Measurements from ENCODE around the gene FBXW11.
A peak's percentile ranks its signal among the peaks of the same experiment; 100 is the strongest.
"Not testable (repeated sequence)": the region's sequence is repeated elsewhere in the genome, so short reads cannot be mapped to it uniquely, and the experiment has no call there.

Gene FBXW11

DNA sequence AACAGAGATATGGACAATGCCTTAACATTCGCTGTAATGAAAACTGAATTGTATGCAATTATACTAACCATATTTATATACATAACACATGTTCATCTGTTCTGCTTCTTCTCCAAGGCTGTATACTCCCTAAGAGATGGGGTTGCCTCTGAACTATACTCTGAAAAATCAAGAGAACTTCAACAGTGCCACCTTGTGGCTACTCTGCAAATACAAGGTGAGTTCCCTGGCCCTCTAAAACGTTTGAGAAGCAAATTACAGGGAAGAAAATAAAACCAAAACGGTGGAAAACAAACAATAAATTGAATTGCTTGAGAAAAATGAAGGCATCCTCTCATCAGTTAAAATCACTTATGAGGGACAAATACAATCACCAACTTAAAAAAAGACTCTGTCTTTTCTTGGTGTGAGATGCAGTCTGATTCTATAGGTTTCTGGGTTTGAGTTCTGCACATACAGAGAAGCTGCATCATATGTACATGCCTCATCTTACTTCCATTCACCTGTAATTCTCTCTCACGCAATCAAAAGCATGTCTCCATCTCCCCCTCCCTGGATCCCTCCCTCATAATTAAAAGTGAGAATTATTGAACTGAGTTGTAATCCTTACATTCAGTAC lies 98.6 kb downstream of the FBXW11 start:
- DNase-seq, result peak; percentile 61 to 82 (median 74)

DNA sequence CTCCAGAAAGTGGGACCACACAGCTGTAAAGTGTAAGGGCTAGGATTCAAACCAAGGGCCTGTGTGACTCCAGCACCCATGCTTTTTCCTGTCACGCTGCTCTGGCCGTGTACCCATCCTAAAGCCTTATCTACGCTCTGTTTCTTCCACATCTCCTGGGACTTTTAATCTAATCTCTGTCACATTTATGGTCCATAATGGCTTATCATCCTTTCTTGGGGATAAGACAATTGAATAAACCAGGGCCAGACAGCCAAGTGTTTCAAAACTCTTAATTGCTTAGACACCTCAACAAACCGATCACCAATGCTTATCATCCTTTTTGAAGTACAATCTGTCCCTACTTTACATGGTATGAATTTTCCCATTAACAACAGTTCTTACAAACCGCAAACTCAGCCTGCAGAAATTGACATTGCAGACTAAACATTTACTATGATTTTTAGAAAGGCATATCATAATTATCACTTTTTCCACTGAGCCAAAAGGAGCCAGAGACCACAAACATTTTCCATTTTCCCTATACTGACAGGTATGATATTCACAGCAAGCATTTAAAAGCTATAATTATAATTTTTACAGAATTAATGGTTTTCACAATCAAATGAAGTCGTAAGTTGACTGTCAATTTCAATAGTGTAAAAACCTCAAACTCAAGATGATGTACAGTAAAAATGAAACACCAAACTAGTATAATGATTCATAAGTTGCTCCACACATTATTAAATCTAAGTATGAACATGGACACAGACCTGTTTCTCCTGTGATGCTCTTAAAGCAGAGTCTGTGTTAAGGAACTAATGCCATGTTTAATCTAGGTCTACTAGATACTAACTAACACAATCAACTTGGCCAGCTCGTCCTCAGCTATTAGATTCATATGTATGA lies 99.5 kb downstream of the FBXW11 start:
- DNase-seq, result no peak

DNA sequence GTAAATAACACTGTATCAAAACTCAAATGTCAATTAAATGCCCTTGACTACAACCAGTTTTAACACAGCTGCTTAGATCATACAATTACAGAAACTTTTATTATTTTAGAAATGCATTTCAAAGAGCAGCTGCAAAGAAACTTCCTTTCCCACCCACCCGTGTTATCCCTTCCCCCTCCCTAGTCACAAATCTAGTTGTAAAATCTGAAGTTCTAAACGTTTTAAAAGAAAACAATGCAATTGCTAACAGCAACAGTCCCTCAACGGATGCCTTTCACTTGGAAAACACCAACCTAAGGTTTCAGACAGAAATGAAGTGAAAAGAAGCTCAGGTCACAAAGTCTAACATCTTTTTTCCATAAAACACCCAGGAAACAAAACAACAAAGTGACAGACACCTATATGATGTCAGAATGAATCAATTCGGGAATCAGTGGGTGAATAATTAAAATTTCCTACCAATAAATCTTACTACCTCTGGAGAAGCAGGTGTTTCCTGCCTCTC lies 100.3 kb downstream of the FBXW11 start:
- peak in 1 of 4 experiments; percentile 19 for DNase-seq

DNA sequence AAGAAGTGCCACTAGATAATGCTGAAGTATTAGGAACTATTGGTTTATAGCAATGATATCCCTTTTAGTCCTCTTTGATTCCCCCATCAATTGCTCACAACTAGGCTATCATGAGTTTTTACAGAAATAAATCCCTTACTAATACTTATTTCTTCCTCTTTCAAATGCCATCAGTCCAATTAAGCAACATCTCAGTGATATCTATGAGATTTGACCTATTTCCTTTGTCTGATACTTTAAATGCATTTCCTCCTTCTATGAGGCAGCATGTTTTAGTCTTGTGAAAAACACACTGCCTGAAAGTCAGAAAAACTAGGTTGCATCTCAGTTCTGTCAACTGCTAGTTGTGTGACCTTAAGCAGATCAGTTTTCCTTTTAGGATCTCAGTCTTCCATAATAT lies 101.6 kb downstream of the FBXW11 start:
- DNase-seq, result peak in 3 of 4 experiments; percentile 11 to 71 (median 58)

DNA sequence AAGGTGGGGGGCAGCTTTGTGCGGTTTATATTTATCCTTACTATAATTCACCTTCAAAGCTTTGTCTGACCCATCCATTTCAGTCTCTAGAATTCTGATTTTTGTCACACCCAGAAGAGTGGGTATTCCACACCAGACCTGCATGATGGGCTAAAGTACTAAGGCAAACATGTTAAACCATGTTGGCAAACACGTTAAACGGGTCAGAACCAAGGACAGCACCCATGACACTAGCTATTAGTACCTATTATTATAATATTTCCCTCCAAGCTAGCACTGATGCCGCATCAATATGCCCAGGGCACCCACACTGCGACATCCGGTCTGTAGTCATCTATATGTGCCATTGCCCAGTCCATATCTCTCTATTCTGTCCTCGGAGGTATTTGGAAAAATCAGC lies 104.7 kb downstream of the FBXW11 start:
- DNase-seq, result no peak

DNA sequence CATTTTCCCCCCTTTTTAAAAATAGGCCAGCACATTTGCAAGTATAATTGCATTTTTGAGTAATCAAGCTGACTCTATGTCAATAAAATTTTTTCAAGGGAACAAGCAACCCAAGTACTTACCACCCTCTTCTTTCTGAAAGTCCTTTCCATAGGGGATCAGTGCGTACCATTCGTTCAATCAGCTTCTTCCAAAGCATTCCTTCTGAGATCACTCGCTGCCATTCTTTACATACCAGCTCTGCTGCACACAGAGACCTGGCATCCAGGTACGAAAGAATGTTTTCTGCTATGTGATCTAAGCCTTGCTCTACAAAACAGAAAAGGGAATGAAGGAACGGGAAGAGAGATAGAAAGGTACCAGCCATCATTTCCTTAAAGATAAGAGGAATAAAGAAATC lies 106.6 kb downstream of the FBXW11 start:
- DNase-seq, result no peak

DNA sequence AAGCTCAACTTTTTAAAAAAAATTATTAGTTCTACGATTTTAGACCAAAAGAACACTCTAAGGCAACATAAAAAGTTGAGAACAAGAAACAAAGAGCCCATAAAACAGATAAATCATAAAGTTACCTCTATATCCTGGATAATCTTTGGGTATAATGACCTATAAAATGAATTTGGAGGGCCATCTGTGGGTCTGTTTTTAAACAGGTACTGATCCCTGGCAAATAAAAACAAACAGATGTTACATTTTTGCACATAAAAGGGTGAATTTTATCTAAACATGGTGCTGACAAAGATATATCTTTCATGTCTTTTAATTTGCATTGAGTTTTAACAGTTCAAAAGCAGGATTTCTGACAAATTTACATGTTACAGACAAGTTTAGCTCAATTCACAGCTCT lies 107.6 kb downstream of the FBXW11 start:
- no peak for DNase-seq

DNA sequence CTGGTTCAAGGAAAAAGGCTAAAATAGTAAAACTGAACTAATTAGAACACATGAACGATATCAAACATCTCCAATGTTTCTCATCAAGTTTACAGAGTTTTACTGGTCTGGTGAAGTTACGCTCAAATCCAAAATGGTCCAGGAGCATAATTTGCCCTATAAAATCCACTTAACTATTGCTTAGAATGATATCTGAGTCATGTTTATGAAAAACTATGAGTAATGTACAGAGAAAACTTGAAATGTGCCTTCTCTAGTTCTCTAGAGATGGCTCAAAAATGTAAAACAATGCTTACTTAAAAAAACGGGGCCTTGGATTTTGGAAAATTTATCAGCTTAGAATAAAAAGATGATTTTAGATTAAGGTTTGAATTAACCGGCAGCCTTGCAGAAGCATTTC lies 108.1 kb downstream of the FBXW11 start:
- no peak for DNase-seq

DNA sequence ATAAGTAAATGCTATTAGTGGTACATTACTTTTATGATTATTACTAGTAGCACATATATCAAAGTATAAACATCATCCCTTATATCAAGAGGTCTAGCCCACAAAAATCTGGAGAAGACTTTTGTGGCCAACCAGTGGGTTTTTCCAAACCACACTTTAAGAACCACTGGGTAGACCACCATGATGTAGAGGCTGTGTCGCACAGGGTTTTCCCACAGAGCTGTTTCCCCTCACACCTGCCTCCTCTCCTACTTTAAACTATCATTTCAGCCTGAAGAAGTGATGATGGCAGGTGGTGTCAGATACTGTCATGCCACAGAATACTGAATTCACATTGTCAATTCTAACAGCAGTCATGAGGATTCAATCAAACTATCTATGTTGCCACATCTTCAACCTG lies 109.2 kb downstream of the FBXW11 start:
- DNase-seq, result no peak

DNA sequence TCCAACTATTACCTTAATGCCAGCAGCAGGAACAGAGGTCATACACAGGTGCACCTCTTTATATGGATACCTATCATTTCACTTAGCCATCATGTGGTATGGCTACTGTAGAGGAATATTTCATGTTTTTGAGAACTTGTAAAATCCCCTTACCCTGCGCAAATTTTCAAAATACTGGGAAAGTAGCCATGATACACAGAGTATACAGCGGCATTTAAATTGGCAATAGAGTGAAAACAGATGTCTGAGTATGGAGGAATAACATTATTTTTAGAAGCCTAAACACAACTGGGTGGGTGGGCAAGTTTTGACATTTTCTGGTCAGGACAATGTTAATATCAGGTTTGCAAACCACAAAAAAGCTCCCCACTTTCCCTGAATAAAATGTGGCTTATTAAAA lies 111.4 kb downstream of the FBXW11 start:
- DNase-seq, result no peak

DNA sequence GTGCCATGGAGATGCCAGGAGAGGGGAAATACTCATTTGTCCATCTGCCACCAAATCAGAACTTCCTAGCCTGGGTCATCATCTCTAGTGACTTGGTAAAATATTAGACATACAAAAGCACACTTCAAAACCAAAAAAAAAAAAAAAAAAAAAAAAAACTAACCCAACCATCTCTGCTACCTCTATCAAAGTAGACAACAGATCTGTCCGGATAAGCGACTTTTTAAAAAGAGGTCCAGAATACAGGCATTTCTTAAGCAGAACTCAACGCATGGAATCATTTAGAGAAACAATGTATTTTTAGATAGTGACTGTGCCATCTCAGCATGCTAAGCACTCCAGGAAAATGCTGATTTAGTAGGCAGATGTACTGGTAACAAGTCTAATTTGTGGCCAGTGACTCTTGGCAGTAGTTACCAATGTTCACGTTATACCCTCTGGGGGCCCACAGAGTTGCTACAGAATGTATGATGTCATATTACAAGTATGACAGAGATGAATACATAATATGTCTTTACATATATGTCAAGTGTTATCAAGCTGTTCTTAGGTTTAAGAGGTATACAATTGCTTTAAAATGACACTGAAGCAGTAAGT lies 113.0 kb downstream of the FBXW11 start:
- DNase-seq, result no peak

DNA sequence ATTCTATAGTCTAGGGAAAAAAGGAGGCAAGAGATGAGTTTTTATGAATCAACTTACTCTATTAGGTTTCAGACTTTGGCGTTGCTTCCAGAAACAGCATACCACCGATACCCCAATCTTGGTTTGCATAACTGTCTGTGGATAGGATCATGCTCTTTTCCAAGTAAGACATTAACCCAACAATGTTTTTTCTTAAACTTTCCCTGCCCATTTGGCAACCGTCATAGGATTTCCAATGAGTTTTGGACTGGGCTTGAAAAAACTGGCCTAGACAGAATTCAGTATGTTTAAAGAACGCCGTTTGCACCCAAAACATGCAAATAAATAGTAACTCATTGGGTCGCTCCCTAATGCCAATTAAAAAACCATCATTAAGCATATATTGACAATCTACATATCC lies 114.8 kb downstream of the FBXW11 start:
- DNase-seq, result no peak

DNA sequence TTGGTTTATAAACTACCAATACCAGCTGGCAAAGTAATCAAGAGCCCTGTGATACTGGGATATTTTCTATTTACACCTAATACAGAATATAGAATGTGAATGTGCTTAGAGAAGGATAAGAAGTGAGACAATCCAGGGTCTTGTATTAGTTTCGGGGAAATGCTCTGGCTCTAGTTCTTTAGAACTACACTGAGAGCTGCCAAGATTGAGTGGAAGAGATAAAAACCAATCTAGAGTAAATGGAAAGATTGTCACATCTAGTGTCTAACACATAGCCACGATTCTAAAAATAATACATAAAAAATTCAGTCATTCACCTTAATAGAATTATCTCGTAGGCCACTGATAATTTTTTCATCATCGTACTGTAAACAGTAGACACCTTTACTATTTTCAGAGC lies 115.3 kb downstream of the FBXW11 start:
- DNase-seq, result no peak

DNA sequence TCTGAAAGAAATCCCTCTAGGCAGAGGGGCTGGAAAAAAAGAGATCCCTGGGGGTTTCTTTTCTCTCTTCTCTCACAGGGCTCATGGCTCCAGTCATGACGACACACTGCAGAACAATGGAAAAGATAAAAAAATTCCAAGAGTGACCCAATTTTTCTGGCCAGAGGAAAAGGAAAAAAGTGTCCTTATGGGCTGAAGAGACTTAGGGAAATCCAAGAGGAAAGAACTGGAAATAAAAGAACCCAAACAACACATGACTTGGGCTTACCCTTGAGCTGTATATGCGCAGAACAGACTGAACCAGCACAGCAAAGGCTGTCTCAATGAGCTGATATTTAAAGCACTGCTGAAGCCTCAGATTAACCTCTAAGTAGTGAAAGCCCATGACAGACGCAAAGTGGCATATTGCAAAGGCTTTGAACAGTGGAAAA lies 118.4 kb downstream of the FBXW11 start:
- no peak for DNase-seq

DNA sequence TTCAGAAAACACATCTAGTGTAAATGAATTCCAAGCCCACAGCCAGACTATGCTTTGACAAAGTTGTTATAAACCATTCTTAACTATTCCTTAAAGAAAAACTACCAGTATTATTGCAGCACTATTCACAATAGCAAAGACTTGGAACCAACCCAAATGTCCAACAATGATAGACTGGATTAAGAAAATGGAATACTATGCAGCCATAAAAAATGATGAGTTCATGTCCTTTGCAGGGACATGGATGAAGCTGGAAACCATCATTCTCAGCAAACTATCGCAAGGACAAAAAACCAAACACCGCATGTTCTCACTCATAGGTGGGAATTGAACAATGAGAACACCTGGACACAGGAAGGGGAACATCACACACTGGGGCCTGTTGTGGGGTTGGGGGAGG lies 120.4 kb downstream of the FBXW11 start:
- not testable (repeated sequence) for DNase-seq

DNA sequence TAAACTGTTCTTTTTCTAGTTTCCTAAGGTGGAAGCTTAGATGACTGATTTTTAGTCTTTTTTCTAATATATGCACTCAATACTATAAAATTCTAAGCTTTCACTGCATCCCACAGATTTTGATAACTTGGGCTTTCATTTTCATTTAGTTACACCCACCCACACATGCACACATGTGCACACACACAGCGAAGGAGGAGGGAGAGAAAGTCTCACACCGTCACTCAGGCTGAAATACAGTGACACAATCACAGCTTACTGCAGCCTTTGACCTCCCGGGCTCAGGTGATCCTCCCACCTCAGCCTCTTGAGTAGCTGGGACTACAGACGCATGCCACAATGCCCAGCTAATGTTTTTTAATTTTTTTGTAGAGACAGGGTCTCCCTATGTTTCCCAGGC lies 124.3 kb downstream of the FBXW11 start:
- DNase-seq, result no peak

DNA sequence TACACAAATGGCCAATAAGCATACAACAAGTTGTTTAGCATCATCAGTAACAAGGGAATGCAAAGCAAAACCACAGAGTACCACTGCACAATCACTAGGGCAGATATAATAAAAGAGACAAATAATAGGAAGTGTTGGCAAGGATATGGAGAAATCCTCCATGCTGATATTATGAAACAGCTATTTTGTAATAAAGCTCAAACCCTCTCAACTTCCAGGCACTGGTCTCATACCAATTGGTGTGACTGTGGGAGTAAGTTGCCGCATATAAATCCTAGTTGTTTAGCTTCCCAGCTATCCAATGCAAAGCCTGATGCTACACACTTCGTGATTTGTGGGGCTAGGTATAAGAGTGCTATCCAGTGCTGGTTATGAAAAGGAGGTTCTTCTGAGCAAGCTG lies 132.2 kb downstream of the FBXW11 start:
- DNase-seq, result peak; percentile 48 to 85 (median 70)

DNA sequence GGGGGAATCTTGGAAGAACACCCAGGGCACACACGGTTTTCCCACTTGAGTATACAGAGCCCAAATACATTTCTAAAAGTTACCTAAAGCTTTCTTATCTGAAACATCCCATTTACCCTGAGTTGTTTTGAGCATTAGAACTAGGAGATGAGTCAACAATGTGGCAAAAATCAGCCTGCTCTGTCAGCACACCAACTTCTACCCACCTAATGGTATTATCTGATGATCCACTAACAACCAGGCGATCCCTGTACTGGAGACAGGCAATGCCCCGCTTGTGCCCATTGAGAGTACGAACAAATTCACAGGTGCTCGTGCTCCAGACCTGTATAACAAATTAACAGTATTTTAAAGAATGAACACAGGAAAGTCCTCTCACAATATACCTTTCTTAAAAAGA lies 133.8 kb downstream of the FBXW11 start:
- no peak for DNase-seq

DNA sequence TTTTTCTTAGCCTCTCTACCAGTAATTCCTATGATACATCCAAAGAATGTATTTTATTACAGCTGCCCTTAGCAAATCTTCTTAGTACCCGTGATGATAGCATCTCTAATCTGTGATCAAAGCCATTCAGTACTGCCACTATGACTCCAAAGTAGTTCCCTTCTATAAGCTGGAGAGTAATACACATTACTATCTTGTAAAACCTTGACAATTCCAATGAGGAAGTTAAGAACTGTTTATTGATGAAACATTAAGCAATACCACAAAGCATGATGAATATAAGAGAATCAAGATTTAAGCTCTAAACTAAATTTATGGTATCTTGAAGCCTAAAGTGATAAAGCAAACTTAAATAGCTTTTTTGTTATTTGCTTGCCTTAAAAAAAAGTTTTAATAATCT lies 134.7 kb downstream of the FBXW11 start:
- DNase-seq, result peak in 2 of 4 experiments; percentile 35 to 54

DNA sequence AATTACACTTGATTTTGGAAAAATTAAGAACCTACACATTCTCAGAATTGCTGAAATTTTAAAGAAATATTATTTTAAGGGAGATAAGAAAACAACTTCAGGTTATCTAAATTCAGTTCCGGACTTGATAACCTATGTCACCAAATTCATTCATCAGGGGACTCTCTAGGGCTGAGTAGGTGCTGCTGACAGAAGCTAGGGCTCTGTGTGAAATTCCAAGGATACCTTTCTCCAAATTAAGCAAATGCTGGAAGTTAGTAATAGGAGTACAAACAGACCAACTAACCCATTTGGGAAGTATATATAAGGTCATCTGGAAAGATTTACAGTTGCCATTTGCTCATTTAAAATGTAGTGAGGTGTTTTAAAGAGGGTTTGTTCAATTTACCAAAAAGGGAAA lies 136.5 kb downstream of the FBXW11 start:
- DNase-seq, result no peak

DNA sequence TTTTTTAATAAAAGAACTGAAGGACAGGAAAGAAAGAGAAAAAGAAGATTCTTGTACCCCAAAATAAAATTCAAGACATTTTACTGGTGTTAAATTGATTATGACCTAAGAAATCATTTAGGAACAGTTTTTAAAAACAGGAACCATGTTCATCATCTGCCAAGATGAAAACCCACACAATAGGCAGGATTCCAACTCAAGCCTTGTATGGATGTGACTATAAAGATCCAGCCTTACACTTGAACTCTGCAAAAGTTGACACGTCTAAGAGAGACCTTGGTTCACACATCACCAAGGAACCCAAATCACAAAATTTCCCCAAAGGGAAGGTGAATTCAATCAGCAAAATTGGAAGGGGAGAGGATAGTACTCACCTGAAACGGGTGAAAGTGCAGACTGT lies 138.2 kb downstream of the FBXW11 start:
- DNase-seq, result peak in 2 of 4 experiments; percentile 18 to 27

DNA sequence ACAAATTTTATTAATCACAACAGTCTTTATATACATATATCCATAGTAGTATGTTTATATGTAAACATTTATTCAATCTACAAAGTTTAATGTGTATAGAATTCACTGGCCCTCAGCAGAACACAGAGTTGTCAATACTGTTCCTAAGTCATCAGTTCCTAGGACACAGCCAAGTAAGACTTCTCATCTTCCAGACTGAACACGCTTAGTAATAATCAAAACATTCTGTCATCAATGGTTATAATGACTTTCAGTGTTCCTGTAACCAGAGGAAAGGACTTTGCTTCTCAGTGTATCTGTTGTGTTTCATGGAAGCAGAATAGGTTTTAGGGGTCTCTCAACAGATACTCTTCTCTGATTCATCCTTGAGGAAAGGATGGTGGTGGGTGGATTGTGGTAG lies 138.7 kb downstream of the FBXW11 start:
- no peak for DNase-seq

DNA sequence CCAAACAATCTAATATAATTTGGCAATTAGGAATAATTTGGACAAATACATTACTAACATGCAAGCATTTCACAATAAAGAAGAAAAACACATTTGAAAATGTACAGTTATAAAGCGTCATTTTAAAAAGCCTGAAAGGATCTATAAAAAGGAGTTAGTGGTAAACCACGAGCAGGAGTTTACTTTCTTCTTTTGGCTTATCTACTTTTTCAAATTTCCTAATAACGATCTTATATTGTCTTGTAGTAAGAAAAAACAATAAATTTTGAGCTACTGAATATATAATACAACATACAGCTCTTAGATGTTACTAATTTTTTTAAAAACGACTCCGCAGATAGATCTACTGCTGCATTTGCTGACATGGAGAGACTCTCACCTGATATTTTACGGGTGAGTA lies 141.0 kb downstream of the FBXW11 start:
- DNase-seq, result no peak

DNA sequence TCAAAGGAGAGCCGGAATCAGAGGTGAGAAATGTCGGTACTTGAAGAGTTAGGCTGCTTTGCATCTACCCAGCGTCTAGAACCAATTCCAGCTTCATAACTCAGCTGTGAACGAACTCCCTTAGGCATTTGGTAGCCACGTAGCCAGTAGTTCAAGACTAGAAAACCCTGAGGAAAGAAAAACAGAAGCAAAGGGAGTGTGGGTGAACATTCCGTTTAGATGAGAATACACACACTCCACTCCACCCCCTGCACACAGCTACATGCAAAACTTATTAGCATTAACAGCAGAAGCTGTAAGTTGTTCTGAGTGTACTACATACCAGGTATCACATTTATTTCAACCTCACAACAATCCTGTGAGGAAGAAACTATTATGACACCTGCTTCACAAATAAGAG lies 142.5 kb downstream of the FBXW11 start:
- no peak for DNase-seq

All from suppressor macrophage (primary cell).